Measurements from ENCODE around the gene COMT. TPM values are rescaled to one million over a fixed set of nuclear protein-coding genes. Genes with fewer than 3 reads are reported as not detected.

The COMT gene
- total RNA-seq, 1 donor from 2014 or later = 1.3 TPM

DNA sequence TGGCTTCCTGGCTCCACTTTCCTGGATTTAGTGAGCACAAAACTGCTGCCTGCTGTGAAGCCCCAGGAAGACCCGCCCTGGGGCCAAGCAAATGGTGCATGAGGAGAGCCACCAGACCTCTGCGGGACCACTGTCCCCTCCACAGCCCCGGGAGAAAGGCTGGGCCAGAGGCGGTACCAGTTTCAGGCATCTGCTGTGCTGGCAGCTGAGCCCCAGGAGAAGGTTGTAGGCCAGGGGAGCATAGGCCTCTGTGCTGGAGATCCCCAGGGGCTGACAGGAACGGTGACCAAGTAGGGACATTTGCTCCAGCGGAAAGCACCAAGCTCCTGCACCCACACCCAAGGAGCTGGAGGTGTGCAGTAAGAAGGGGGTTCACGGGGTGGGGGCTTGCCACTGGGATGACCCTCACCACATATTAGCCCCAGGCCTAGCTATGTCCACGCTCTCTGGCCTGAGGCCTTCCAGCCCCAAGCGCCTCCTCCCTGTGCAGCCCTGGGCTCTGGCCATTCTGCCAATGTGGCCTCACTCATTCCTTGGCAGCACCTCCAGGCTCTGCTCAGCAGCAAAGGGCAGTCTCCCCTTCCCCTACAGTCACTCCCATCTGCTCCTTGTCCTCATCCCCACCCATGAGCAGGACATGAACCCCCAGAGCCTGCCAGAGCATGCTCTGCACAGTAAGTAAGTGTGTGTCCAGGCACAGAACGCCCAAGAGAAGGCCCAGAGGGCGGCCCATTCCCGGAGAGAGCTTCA is 24.0 kb upstream of the COMT start:
- peak overlapping the region; percentile 52 for H3K27ac Mint-ChIP-seq

DNA sequence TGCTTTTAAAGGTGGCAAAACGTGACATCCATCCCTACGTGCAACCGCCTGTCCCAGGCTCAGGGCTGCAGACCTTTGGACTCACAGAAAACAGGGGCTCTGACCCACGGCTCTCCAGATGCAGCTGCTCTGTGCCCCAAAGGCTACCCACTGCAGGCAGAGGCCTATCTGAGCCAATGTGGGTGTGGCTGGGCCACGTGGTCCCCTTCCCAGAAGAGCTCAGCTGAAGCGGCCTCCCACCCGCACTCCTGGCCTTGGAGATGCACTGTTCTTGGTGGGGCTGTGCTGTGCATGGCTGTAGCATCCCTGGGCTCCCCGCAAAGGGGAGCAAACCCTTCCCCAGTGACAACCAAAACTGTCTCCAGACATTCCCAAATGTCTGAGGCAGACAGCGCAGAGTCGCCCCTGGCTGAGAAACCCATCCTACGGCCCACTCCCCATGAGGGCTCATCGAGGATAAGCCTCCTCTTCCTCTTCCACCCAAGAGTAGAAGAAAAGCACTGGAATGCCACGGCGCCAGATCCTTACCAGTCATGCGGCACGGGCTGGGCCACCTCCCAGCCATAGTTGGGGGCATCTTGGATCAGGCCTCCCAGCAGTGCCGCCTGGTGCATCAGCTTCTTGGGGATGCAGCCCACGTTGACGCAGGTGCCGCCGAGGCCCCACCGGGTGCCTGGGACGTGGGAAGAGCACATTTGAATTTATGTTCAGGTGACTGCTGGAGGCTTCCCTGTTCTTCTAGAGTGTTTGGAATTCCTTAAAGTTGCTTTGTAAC is 23.1 kb upstream of the COMT start:
- H3K27me3 Mint-ChIP-seq (ENCODE audit: insufficient read depth, low read depth) = peaks cover 2% of the 10 kb centered on the region
- no peaks in the 10 kb centered on the region for H3K4me1 Mint-ChIP-seq
- no peak for DNase-seq (ENCODE audit: low spot score)
- H3K79me2 ChIP-seq (ENCODE audit: low read depth) = no peaks in the 10 kb centered on the region
- H3K36me3 Mint-ChIP-seq = no peaks in the 10 kb centered on the region
- no peak overlapping the region for H3K4me3 ChIP-seq
- H3F3A ChIP-seq (ENCODE audit: low read depth) = no peaks in the 10 kb centered on the region
- no peaks in the 10 kb centered on the region for H3K9me3 ChIP-seq (ENCODE audit: low read depth)
- H3K4me2 ChIP-seq = no peak overlapping the region
- no peaks in the 10 kb centered on the region for H3K36me3 ChIP-seq
- no peak overlapping the region for H3K4me3 Mint-ChIP-seq
- no peaks in the 10 kb centered on the region for H3K4me1 ChIP-seq
- H3K9ac ChIP-seq = no peak overlapping the region
- H2AFZ ChIP-seq (replicated peaks) = no peak overlapping the region
- H3K27me3 ChIP-seq = no peaks in the 10 kb centered on the region
- no peak overlapping the region for H3K27ac Mint-ChIP-seq
- no peaks in the 10 kb centered on the region for H4K20me1 ChIP-seq (ENCODE audit: low read depth)
- no peaks in the 10 kb centered on the region for H3K9me3 Mint-ChIP-seq
- H3K27ac ChIP-seq = no peak overlapping the region
- TF ChIP-seq EZH2phosphoT487 (IDR thresholded peaks at IDR 0.05) (no peak), EZH2 (IDR thresholded peaks at IDR 0.05) (no peak)
- TF ChIP-seq, protein P1, sequence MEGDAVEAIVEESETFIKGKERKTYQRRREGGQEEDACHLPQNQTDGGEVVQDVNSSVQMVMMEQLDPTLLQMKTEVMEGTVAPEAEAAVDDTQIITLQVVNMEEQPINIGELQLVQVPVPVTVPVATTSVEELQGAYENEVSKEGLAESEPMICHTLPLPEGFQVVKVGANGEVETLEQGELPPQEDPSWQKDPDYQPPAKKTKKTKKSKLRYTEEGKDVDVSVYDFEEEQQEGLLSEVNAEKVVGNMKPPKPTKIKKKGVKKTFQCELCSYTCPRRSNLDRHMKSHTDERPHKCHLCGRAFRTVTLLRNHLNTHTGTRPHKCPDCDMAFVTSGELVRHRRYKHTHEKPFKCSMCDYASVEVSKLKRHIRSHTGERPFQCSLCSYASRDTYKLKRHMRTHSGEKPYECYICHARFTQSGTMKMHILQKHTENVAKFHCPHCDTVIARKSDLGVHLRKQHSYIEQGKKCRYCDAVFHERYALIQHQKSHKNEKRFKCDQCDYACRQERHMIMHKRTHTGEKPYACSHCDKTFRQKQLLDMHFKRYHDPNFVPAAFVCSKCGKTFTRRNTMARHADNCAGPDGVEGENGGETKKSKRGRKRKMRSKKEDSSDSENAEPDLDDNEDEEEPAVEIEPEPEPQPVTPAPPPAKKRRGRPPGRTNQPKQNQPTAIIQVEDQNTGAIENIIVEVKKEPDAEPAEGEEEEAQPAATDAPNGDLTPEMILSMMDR (IDR thresholded peaks at IDR 0.05) = no peak

More for the DNA sequence above, 24.0 kb upstream of the COMT start:
- no peak overlapping the region for H2AFZ ChIP-seq (replicated peaks)
- H3K9ac ChIP-seq = no peak overlapping the region
- no peaks in the 10 kb centered on the region for H3K79me2 ChIP-seq (ENCODE audit: low read depth)
- no peak overlapping the region for H3K4me3 ChIP-seq
- TF ChIP-seq EZH2phosphoT487 (IDR thresholded peaks at IDR 0.05) (no peak), EZH2 (IDR thresholded peaks at IDR 0.05) (no peak)
- TF ChIP-seq, protein P1 (IDR thresholded peaks at IDR 0.05) = no peak
- no peaks in the 10 kb centered on the region for H3K9me3 ChIP-seq (ENCODE audit: low read depth)
- H3K4me1 Mint-ChIP-seq = no peaks in the 10 kb centered on the region
- no peaks in the 10 kb centered on the region for H3K4me1 ChIP-seq
- no peak overlapping the region for H3K4me3 Mint-ChIP-seq
- no peak overlapping the region for H3K27ac ChIP-seq
- no peaks in the 10 kb centered on the region for H3K36me3 ChIP-seq
- H3K27me3 ChIP-seq = no peaks in the 10 kb centered on the region
- H3K4me2 ChIP-seq = no peak overlapping the region
- DNase-seq (ENCODE audit: low spot score) = no peak
- no peaks in the 10 kb centered on the region for H3F3A ChIP-seq (ENCODE audit: low read depth)
- no peaks in the 10 kb centered on the region for H4K20me1 ChIP-seq (ENCODE audit: low read depth)
- H3K36me3 Mint-ChIP-seq = no peaks in the 10 kb centered on the region
- H3K9me3 Mint-ChIP-seq = no peaks in the 10 kb centered on the region
- H3K27me3 Mint-ChIP-seq (ENCODE audit: insufficient read depth, low read depth) = peaks cover 2% of the 10 kb centered on the region

- no peaks in the 10 kb centered on the region for H3K9me3 Mint-ChIP-seq
- H3K36me3 ChIP-seq = no peaks in the 10 kb centered on the region
- H3K4me2 ChIP-seq = no peak overlapping the region
- H3K4me1 ChIP-seq = no peaks in the 10 kb centered on the region
- no peaks in the 10 kb centered on the region for H3F3A ChIP-seq (ENCODE audit: low read depth)
- H3K9ac ChIP-seq = no peak overlapping the region
- no peak overlapping the region for H3K4me3 ChIP-seq
- H2AFZ ChIP-seq (replicated peaks) = no peak overlapping the region
- H4K20me1 ChIP-seq (ENCODE audit: low read depth) = no peaks in the 10 kb centered on the region
- H3K27ac Mint-ChIP-seq = no peak overlapping the region
- H3K9me3 ChIP-seq (ENCODE audit: low read depth) = no peaks in the 10 kb centered on the region
- H3K4me3 Mint-ChIP-seq = no peak overlapping the region
- no peak overlapping the region for H3K27ac ChIP-seq
- TF ChIP-seq, protein P1 (IDR thresholded peaks at IDR 0.05) = no peak
- TF ChIP-seq EZH2phosphoT487 (IDR thresholded peaks at IDR 0.05) = no peak
- no peak for TF ChIP-seq EZH2 (IDR thresholded peaks at IDR 0.05)
- H3K79me2 ChIP-seq (ENCODE audit: low read depth) = no peaks in the 10 kb centered on the region
- no peaks in the 10 kb centered on the region for H3K4me1 Mint-ChIP-seq
- H3K27me3 ChIP-seq = no peaks in the 10 kb centered on the region
- DNase-seq (ENCODE audit: low spot score) = no peak
- no peaks in the 10 kb centered on the region for H3K36me3 Mint-ChIP-seq
- H3K27me3 Mint-ChIP-seq (ENCODE audit: insufficient read depth, low read depth) = peaks cover 2% of the 10 kb centered on the region
These were observed 21.7 kb upstream of the COMT start for GRCh38 chr22:19919701-19920363.
